B cell (primary cell): ENCODE data around the gene ABCD1. TPM values are rescaled to one million over a fixed set of nuclear protein-coding genes. Genes with fewer than 3 reads are reported as not detected.

ENCODE experiments used
- ATAC-seq: fragments of 200-7000 bp; cut with Tn5 transposase; one replicate; pipeline ENCODE4 v1.10.0; 2021; ENCODE audit warnings: low read depth, mild to moderate bottlenecking, moderate number of reproducible peaks, moderate library complexity
- CTCF ChIA-PET: fragments of 350-600 bp; sonication (Branson Sonifier 250); formaldehyde crosslinking; loops from one replicate; lab custom pipeline; 2021; ENCODE audit warnings: antibody characterized with exemption, inconsistent platforms; lab: Charles Lee
- POLR2A ChIA-PET: fragments of 350-600 bp; sonication (Branson Sonifier 250); formaldehyde crosslinking; loops from one replicate; lab custom pipeline; 2021; ENCODE audit warnings: antibody characterized with exemption; lab: Charles Lee
- DNase-seq: peaks from one replicate; pipeline ENCODE4 v3.0.0; 2013
- H2AFZ ChIP-seq: 2 replicates; pipeline ENCODE4 v1.6.1; 2012; ENCODE audit warnings: mild to moderate bottlenecking, low read depth, low read length; ENCODE audit not compliant: insufficient read depth, poor library complexity, severe bottlenecking
- H3K27ac ChIP-seq, 2 donors: 1 replicate in 1 of 2; 2 replicates in 1 of 2; pipeline ENCODE4 v1.5.1; 2012 to 2013; ENCODE audit warnings: low read length in 2 of 2, mild to moderate bottlenecking in 2 of 2, moderate library complexity in 1 of 2
- H3K27me3 ChIP-seq, 4 experiments: fragments of 200-600 bp in 1 of 4; sonication (generic) in 1 of 4; replicated peaks in 1 of 4; 1 replicate in 2 of 4; 2 replicates in 2 of 4; pipeline versions ENCODE4 v1.6.1 to v1.7.0; 2013 to 2016; ENCODE audit warnings: low read length in 3 of 4, mild to moderate bottlenecking in 2 of 4, mixed read lengths in 1 of 4, moderate library complexity in 1 of 4; ENCODE audit not compliant: insufficient read depth in 4 of 4, control insufficient read depth in 3 of 4; ENCODE audit errors: control extremely low read depth in 1 of 4
- H3K36me3 ChIP-seq, 2 experiments: replicated peaks in 1 of 2; 1 replicate in 1 of 2; 2 replicates in 1 of 2; pipeline versions ENCODE4 v1.6.1 to v1.7.1; 2013; ENCODE audit warnings: low read length in 1 of 2; ENCODE audit not compliant: insufficient read depth in 2 of 2, control insufficient read depth in 1 of 2; ENCODE audit errors: control extremely low read depth in 1 of 2, extremely low read depth in 1 of 2
- H3K4me1 ChIP-seq, 2 donors: fragments of 200-600 bp in 1 of 2; sonication (generic) in 1 of 2; 1 replicate in 1 of 2; 2 replicates in 1 of 2; pipeline versions ENCODE4 v1.5.1 to v1.6.1; 2013 to 2017; ENCODE audit warnings: low read length in 2 of 2; ENCODE audit not compliant: control insufficient read depth in 2 of 2, insufficient read depth in 2 of 2
- H3K4me2 ChIP-seq: replicated peaks from 2 replicates; pipeline ENCODE3; 2012; ENCODE audit warnings: mild to moderate bottlenecking, low read depth, low read length; ENCODE audit not compliant: poor library complexity, severe bottlenecking
- H3K4me3 ChIP-seq, 5 experiments: fragments of 200-600 bp in 1 of 5; sonication (generic) in 1 of 5; 1 replicate in 3 of 5; 2 replicates in 2 of 5; pipeline versions ENCODE4 v1.5.1 to v1.7.0; 2011 to 2016; ENCODE audit warnings: low read length in 4 of 5, mild to moderate bottlenecking in 4 of 5, low read depth in 2 of 5, control low read depth in 1 of 5, moderate library complexity in 1 of 5; ENCODE audit not compliant: insufficient read depth in 1 of 5; ENCODE audit errors: control extremely low read depth in 1 of 5, extremely low read depth in 1 of 5
- H3K79me2 ChIP-seq: fragments of 200-600 bp; sonication (generic); one replicate; pipeline ENCODE4 v1.6.0; 2016; ENCODE audit warnings: low read length; ENCODE audit not compliant: control insufficient read depth, insufficient read depth
- H3K9ac ChIP-seq: fragments of 200-600 bp; sonication (generic); 2 replicates; pipeline ENCODE4 v1.6.1; 2017; ENCODE audit warnings: mild to moderate bottlenecking, low read length, moderate library complexity
- H3K9me3 ChIP-seq, 3 donors: one replicate each; pipeline versions ENCODE4 v1.6.1 to v1.7.1; 2013; ENCODE audit warnings: low read length in 2 of 3; ENCODE audit not compliant: control insufficient read depth in 2 of 3, insufficient read depth in 1 of 3; ENCODE audit errors: control extremely low read depth in 1 of 3
- H4K20me1 ChIP-seq: 2 replicates; pipeline ENCODE4 v1.6.0; 2012; ENCODE audit warnings: mild to moderate bottlenecking, low read length; ENCODE audit not compliant: insufficient read depth, control insufficient read depth, poor library complexity, severe bottlenecking
- H3K27ac Mint-ChIP-seq: one replicate; pipeline ENCODE4 v1.8.0; 2021; ENCODE audit warnings: mixed read lengths
- H3K27me3 Mint-ChIP-seq: one replicate; pipeline ENCODE4 v1.8.0; 2021; ENCODE audit warnings: mixed read lengths
- H3K4me1 Mint-ChIP-seq: one replicate; pipeline ENCODE4 v1.8.0; 2021; ENCODE audit warnings: mixed read lengths
- H3K4me3 Mint-ChIP-seq: one replicate; pipeline ENCODE4 v1.8.0; 2021; ENCODE audit warnings: mixed read lengths
- H3K9me3 Mint-ChIP-seq: one replicate; pipeline ENCODE4 v1.8.0; 2022; ENCODE audit warnings: mixed read lengths; ENCODE audit not compliant: insufficient read depth
- EZH2 ChIP-seq: IDR thresholded peaks from 2 replicates; pipeline ENCODE4 v1.6.1; 2012; ENCODE audit warnings: borderline replicate concordance, low read depth, mild to moderate bottlenecking, moderate library complexity, low read length; ENCODE audit not compliant: insufficient read depth, poor library complexity, severe bottlenecking
- WGBS: methylation state at CpG from one replicate; pipeline ENCODE4 v1.1.5; 2013; ENCODE audit warnings: missing lambda C conversion rate; ENCODE audit not compliant: insufficient coverage; 5-methylcytosine and 5-hydroxymethylcytosine counted together
- intact Hi-C: fragments of 100-400 bp; cut with micrococcal nuclease; formaldehyde crosslinking; loops from one replicate; pipeline ENCODE4 v1.10.0; 2022
- polyA plus RNA-seq: library from polyadenylated mRNA; depleted of rRNA; stranded (reverse); fragments of >200 nt; gene quantifications from 2 replicates; pipeline ENCODE4 v1.2.3, GENCODE V29; 2012
- total RNA-seq, 2 donors: library from RNA; stranded (reverse); fragments of 120-200 nt in 1 of 2; gene quantifications; 1 replicate in 1 of 2; 2 replicates in 1 of 2; pipeline versions ENCODE4 v1.2.3 to v1.2.4, GENCODE V29; 2013 to 2022
- TF ChIP-seq, protein P1 (sequence below): fragments of 200-600 bp; IDR thresholded peaks from one replicate; pipeline ENCODE4 v1.8.0; 2022; ENCODE audit warnings: antibody characterized with exemption, mild to moderate bottlenecking

ABCD1 gene
- total and polyA plus RNA-seq, 2 donors (not counting 1 experiment from before 2014, with no cell fraction given), result 9.7 to 12.2 TPM

GRCh38 chrX:153686711-153687110 is 37.9 kb upstream of the ABCD1 start:
- Histone ChIP-seq H3K36me3 (no peaks in the 10 kb centered on the region), H3K4me2 (no peak overlapping the region), H3K27me3 (peaks cover 0 to 13% (median 1%) of the 10 kb centered on the region in 4 experiments), H2AFZ (no peak overlapping the region), H3K9ac (no peak overlapping the region), H4K20me1 (no peaks in the 10 kb centered on the region), H3K4me3 (no peak overlapping the region), H3K9me3 (no peaks in the 10 kb centered on the region), H3K4me1 (peaks cover 0 to 4% of the 10 kb centered on the region in 2 donors), H3K27ac (no peak overlapping the region), H3K79me2 (no peaks in the 10 kb centered on the region)
- H3K4me1 Mint-ChIP-seq, result no peaks in the 10 kb centered on the region
- POLR2A ChIA-PET, result interaction anchor here (0.7 kb wide), 1 partner anchor 240 kb away, joined by 6 read pairs; no protein-coding TSS in a partner anchor
- intact Hi-C loops, result no loop called here
- no peaks in the 10 kb centered on the region for H3K27me3 Mint-ChIP-seq
- TF ChIP-seq EZH2, result no peak
- TF ChIP-seq, protein P1, sequence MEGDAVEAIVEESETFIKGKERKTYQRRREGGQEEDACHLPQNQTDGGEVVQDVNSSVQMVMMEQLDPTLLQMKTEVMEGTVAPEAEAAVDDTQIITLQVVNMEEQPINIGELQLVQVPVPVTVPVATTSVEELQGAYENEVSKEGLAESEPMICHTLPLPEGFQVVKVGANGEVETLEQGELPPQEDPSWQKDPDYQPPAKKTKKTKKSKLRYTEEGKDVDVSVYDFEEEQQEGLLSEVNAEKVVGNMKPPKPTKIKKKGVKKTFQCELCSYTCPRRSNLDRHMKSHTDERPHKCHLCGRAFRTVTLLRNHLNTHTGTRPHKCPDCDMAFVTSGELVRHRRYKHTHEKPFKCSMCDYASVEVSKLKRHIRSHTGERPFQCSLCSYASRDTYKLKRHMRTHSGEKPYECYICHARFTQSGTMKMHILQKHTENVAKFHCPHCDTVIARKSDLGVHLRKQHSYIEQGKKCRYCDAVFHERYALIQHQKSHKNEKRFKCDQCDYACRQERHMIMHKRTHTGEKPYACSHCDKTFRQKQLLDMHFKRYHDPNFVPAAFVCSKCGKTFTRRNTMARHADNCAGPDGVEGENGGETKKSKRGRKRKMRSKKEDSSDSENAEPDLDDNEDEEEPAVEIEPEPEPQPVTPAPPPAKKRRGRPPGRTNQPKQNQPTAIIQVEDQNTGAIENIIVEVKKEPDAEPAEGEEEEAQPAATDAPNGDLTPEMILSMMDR, result no peak
- WGBS, result no CpG with 5 or more reads among the region's 9 CpGs
- no peak overlapping the region for H3K27ac Mint-ChIP-seq
- no peak for ATAC-seq
- no peaks in the 10 kb centered on the region for H3K9me3 Mint-ChIP-seq
- no peak for DNase-seq
- CTCF ChIA-PET, result interaction anchor here (0.5 to 1.5 kb wide), 6 partner anchors 21 to 263 kb away, joined by 3 to 5 read pairs (median 4); no protein-coding TSS in a partner anchor
- H3K4me3 Mint-ChIP-seq, result peak overlapping the region; percentile 57
